Keratinocyte (primary cell): ENCODE data around the gene PRAME. TPM values are rescaled to one million over a fixed set of nuclear protein-coding genes. Genes with fewer than 3 reads are reported as not detected.

ENCODE experiments used
- DNase-seq: peaks from one replicate; pipeline ENCODE4 v3.0.0-alpha.2; 2011; ENCODE audit warnings: low read depth, missing footprints, low spot score
- FAIRE-seq: peaks from 2 replicates; lab custom pipeline; 2011; peaks lifted over from hg19 to GRCh38; lab: Jason Lieb, UNC
- H2AFZ ChIP-seq: 2 replicates; pipeline ENCODE4 v1.6.0; 2012; ENCODE audit warnings: low read length, control low read depth, inconsistent platforms; ENCODE audit not compliant: control insufficient read depth
- H3K27ac ChIP-seq: 2 replicates; pipeline ENCODE4 v1.5.1; 2011; ENCODE audit warnings: low read length; ENCODE audit not compliant: control insufficient read depth, insufficient read depth
- H3K27me3 ChIP-seq: 3 replicates; pipeline ENCODE4 v1.6.0; 2011; ENCODE audit warnings: low read length; ENCODE audit not compliant: control insufficient read depth, insufficient read depth; ENCODE audit errors: extremely low read depth
- H3K36me3 ChIP-seq, 2 experiments: 2 replicates in 1 of 2; 3 replicates in 1 of 2; pipeline ENCODE4 v1.5.1; 2011; ENCODE audit warnings: low read length in 2 of 2, mild to moderate bottlenecking in 1 of 2; ENCODE audit not compliant: control insufficient read depth in 2 of 2, insufficient read depth in 2 of 2; ENCODE audit errors: extremely low read depth in 1 of 2
- H3K4me1 ChIP-seq: 3 replicates; pipeline ENCODE4 v1.5.1; 2011; ENCODE audit warnings: low read length; ENCODE audit not compliant: control insufficient read depth, insufficient read depth; ENCODE audit errors: extremely low read depth
- H3K4me2 ChIP-seq: 3 replicates; pipeline ENCODE4 v1.6.0; 2011; ENCODE audit warnings: low read depth, low read length; ENCODE audit not compliant: control insufficient read depth, insufficient read depth; ENCODE audit errors: extremely low read depth
- H3K4me3 ChIP-seq, 3 experiments: fragments of 200-600 bp in 1 of 3; sonication (generic) in 1 of 3; 2 replicates in 2 of 3; 3 replicates in 1 of 3; pipeline ENCODE4 v1.5.1; 2011 to 2016; ENCODE audit warnings: low read length in 3 of 3, mild to moderate bottlenecking in 3 of 3, control low read depth in 2 of 3, inconsistent platforms in 1 of 3, low read depth in 1 of 3, mixed read lengths in 1 of 3, mixed run types in 1 of 3, moderate library complexity in 1 of 3; ENCODE audit not compliant: control insufficient read depth in 2 of 3, insufficient read depth in 2 of 3; ENCODE audit errors: extremely low read depth in 1 of 3
- H3K79me2 ChIP-seq: 2 replicates; pipeline ENCODE4 v1.6.0; 2012; ENCODE audit warnings: low read length; ENCODE audit not compliant: control insufficient read depth, insufficient read depth
- H3K9ac ChIP-seq: 3 replicates; pipeline ENCODE4 v1.6.0; 2011; ENCODE audit warnings: low read length; ENCODE audit not compliant: control insufficient read depth, insufficient read depth; ENCODE audit errors: extremely low read depth
- H3K9me1 ChIP-seq: 3 replicates; pipeline ENCODE4 v1.6.0; 2011; ENCODE audit warnings: low read length; ENCODE audit not compliant: control insufficient read depth, insufficient read depth; ENCODE audit errors: extremely low read depth
- H3K9me3 ChIP-seq: 2 replicates; pipeline ENCODE4 v1.5.1; 2012; ENCODE audit warnings: low read depth, low read length; ENCODE audit not compliant: control insufficient read depth
- H4K20me1 ChIP-seq: 3 replicates; pipeline ENCODE4 v1.6.0; 2011; ENCODE audit warnings: low read length; ENCODE audit not compliant: control insufficient read depth, insufficient read depth; ENCODE audit errors: extremely low read depth
- EZH2 ChIP-seq: IDR thresholded peaks from one replicate; pipeline ENCODE4 v1.6.1; 2012; ENCODE audit warnings: inconsistent platforms, mild to moderate bottlenecking, low read length, moderate library complexity
- dilution Hi-C: fragments of 300-500 bp; cut with MboI; formaldehyde crosslinking; loops from one replicate; pipeline ENCODE4 v1.7.0; 2020; ENCODE audit warnings: low sequenced_read_pairs; ENCODE audit not compliant: extremely low pct_ligation_motif_present
- polyA plus RNA-seq, 5 experiments: library from polyadenylated mRNA; depleted of rRNA in 3 of 5; stranded (reverse) in 3 of 5; stranded (forward) in 1 of 5; unstranded in 1 of 5; fragments of >200 nt; gene quantifications; 1 replicate in 1 of 5; 2 replicates in 3 of 5; 3 replicates in 1 of 5; pipeline versions ENCODE4 v1.2.1 to v1.2.3, GENCODE V29; 2011 to 2012; ENCODE audit warnings: missing spikeins in 2 of 5, low read depth in 1 of 5, low replicate concordance in 1 of 5
- TF ChIP-seq, protein P1 (sequence below), 3 experiments: IDR thresholded peaks in 1 of 3; conservative IDR thresholded peaks in 1 of 3; optimal IDR thresholded peaks in 1 of 3; 2 replicates in 2 of 3; 3 replicates in 1 of 3; pipeline versions ENCODE3 to v1.5.1; 2011; ENCODE audit warnings: low read length in 3 of 3, mild to moderate bottlenecking in 3 of 3, moderate library complexity in 2 of 3, control low read depth in 1 of 3, inconsistent platforms in 1 of 3; ENCODE audit not compliant: insufficient read depth in 2 of 3; ENCODE audit errors: extremely low read depth in 1 of 3

PRAME gene
- polyA plus RNA-seq, 1 donor (not counting 4 experiments of a cell fraction or from before 2014, with no cell fraction given), result 0.05 TPM

DNA sequence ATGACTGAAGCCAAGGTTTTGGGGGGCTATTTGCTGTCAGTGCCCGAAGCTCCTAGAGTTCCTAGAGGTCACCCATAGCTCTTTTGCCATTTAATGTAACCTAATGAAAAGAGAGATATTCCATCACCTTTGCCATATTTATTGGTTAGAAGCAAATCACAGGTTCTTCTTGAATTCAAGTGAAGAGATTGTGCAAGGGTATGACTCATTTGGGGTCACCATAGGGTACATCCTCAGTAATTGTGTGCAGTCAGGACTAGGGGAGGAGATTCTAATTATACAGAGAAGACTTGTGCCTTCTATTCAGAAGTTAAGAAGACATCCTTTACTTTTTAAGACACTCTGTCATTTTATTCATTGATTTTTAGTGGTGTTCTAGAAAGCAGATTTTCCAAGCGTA, 6.9 kb upstream of the PRAME start:
- no peaks in the 10 kb centered on the region for H3K36me3 ChIP-seq
- H3K4me2 ChIP-seq, result no peak overlapping the region
- FAIRE-seq (no peak), DNase-seq (no peak)
- H3K4me3 ChIP-seq, result no peak overlapping the region
- no peaks in the 10 kb centered on the region for H3K9me1 ChIP-seq
- H3K27me3 ChIP-seq, result peaks cover 5% of the 10 kb centered on the region
- no peaks in the 10 kb centered on the region for H3K4me1 ChIP-seq
- H3K79me2 ChIP-seq, result no peaks in the 10 kb centered on the region
- H4K20me1 ChIP-seq, result no peaks in the 10 kb centered on the region
- no peak overlapping the region for H3K9ac ChIP-seq
- no peak overlapping the region for H3K27ac ChIP-seq
- TF ChIP-seq, protein P1, sequence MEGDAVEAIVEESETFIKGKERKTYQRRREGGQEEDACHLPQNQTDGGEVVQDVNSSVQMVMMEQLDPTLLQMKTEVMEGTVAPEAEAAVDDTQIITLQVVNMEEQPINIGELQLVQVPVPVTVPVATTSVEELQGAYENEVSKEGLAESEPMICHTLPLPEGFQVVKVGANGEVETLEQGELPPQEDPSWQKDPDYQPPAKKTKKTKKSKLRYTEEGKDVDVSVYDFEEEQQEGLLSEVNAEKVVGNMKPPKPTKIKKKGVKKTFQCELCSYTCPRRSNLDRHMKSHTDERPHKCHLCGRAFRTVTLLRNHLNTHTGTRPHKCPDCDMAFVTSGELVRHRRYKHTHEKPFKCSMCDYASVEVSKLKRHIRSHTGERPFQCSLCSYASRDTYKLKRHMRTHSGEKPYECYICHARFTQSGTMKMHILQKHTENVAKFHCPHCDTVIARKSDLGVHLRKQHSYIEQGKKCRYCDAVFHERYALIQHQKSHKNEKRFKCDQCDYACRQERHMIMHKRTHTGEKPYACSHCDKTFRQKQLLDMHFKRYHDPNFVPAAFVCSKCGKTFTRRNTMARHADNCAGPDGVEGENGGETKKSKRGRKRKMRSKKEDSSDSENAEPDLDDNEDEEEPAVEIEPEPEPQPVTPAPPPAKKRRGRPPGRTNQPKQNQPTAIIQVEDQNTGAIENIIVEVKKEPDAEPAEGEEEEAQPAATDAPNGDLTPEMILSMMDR (optimal IDR thresholded peaks at IDR 0.05 in 1 of 3, IDR thresholded peaks at IDR 0.05 in 1 of 3, conservative IDR thresholded peaks at IDR 0.05 in 1 of 3; ENCODE audit: extremely low read depth in 1 of 3, insufficient read depth in 2 of 3, low read length in 3 of 3), result no peak
- no peak for TF ChIP-seq EZH2
- H3K9me3 ChIP-seq, result no peaks in the 10 kb centered on the region
- H2AFZ ChIP-seq, result no peak overlapping the region
- dilution Hi-C loops, result no loop called here

DNA sequence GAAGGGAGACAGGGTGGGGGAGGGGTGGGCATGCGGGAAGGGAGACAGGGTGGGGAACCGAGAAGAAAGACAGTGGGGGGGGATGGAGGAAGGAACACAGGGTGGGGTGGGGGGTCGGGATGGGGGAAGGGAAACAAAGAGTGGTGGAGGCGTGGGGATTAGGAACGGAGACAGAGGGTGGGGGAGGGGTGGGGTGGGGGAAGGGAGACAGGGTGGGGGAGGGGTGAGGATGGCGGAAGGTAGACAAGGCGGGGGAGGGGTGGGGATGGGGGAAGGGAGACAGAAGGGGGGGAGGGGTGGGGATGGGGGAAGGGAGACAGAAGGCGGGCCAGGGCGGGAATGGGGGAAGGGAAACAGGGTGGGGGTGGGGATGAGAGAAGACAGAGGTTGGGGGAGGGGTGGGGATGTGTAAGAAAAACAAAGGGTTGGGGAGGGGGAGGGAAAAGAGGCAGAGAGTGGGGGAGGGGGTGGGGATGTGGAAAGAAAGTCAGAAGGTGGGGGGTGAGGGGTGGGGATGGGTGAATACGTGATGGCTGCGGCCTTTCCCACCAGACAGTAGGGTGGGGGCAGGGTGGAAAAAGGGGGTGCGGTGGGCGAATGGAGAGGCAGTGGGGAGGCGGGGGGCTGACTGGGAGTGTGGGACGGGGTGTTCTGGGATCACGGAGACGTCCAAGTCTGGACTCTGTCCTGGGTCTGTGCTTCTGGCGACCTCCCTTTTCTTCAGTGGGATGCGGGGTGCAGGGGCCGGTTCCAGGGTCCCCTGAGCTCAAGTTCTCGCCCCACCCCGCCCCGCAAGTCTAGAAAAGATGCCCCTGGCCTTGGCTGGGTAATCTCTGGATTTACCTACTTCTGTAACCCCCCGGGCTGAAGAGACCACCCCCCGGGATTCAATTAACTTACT, 744 bp downstream of the PRAME start:
- Histone ChIP-seq H3K27ac (no peak overlapping the region), H3K4me3 (no peak overlapping the region), H3K9ac (no peak overlapping the region), H3K36me3 (no peaks in the 10 kb centered on the region), H3K4me2 (no peak overlapping the region), H3K79me2 (no peaks in the 10 kb centered on the region), H3K27me3 (no peaks in the 10 kb centered on the region), H3K9me1 (no peaks in the 10 kb centered on the region), H3K9me3 (peaks cover 5% of the 10 kb centered on the region), H4K20me1 (no peaks in the 10 kb centered on the region), H2AFZ (no peak overlapping the region), H3K4me1 (no peaks in the 10 kb centered on the region)
- dilution Hi-C loops, result no loop called here
- no peak for TF ChIP-seq EZH2
- TF ChIP-seq, protein P1 (optimal IDR thresholded peaks at IDR 0.05 in 1 of 3, IDR thresholded peaks at IDR 0.05 in 1 of 3, conservative IDR thresholded peaks at IDR 0.05 in 1 of 3; ENCODE audit: extremely low read depth in 1 of 3, insufficient read depth in 2 of 3, low read length in 3 of 3), result no peak
- DNase-seq, result no peak
- no peak for FAIRE-seq
